Hepatocyte (in vitro differentiated cells): ENCODE data around the gene CPED1.

Experiments used
- CTCF ChIP-seq: fragments of 200-600 bp; sonication (generic); IDR thresholded peaks from 2 replicates; pipeline ENCODE4 v1.5.1; 2016; ENCODE audit warnings: antibody characterized with exemption, mild to moderate bottlenecking; ENCODE audit not compliant: poor library complexity
- EZH2 ChIP-seq: fragments of 200-600 bp; sonication (generic); IDR thresholded peaks from 2 replicates; pipeline ENCODE4 v1.6.1; 2016; ENCODE audit warnings: antibody characterized with exemption, mild to moderate bottlenecking, borderline replicate concordance
- EZH2phosphoT487 ChIP-seq: fragments of 200-600 bp; sonication (generic); IDR thresholded peaks from one replicate; pipeline ENCODE4 v1.6.1; 2018; ENCODE audit warnings: antibody characterized with exemption, mild to moderate bottlenecking, low read depth, moderate library complexity; ENCODE audit not compliant: unreplicated experiment, severe bottlenecking

GRCh38 chr7:121126201-121126600 lies 137.7 kb downstream of the CPED1 start:
- no peak for TF ChIP-seq EZH2phosphoT487
- TF ChIP-seq CTCF: no peak
- TF ChIP-seq EZH2: no peak
